ENCODE data around the gene PIK3R1. TPM values are rescaled to one million over a fixed set of nuclear protein-coding genes. Genes with fewer than 3 reads are reported as not detected.

PIK3R1 gene
- total RNA-seq, 1 donor from 2014 or later: 15.5 TPM

- FAIRE-seq (no peak), DNase-seq (ENCODE audit: low read depth) (no peak)
- no peaks in the 10 kb centered on the region for H3K27me3 ChIP-seq (ENCODE audit: control insufficient read depth, insufficient read depth, low read length)
- TF ChIP-seq CTCF (IDR thresholded peaks at IDR 0.05; ENCODE audit: insufficient read depth, low read length, severe bottlenecking): no peak
- H3K36me3 ChIP-seq (ENCODE audit: control insufficient read depth, insufficient read depth, low read length): no peaks in the 10 kb centered on the region
- H3K4me3 ChIP-seq (ENCODE audit: low read depth, low read length): no peak overlapping the region
Measured at GRCh38 chr5:68339921-68340321, 124.4 kb downstream of the PIK3R1 start.

- TF ChIP-seq CTCF (IDR thresholded peaks at IDR 0.05; ENCODE audit: insufficient read depth, low read length, severe bottlenecking): no peak
- DNase-seq (ENCODE audit: low read depth) (no peak), FAIRE-seq (no peak)
- H3K4me3 ChIP-seq (ENCODE audit: low read depth, low read length): no peak overlapping the region
- no peaks in the 10 kb centered on the region for H3K36me3 ChIP-seq (ENCODE audit: control insufficient read depth, insufficient read depth, low read length)
- no peaks in the 10 kb centered on the region for H3K27me3 ChIP-seq (ENCODE audit: control insufficient read depth, insufficient read depth, low read length)
Measured at GRCh38 chr5:68341006-68341405, 125.5 kb downstream of the PIK3R1 start.

- H3K36me3 ChIP-seq (ENCODE audit: control insufficient read depth, insufficient read depth, low read length): no peaks in the 10 kb centered on the region
- DNase-seq (ENCODE audit: low read depth) (no peak), FAIRE-seq (no peak)
- no peaks in the 10 kb centered on the region for H3K27me3 ChIP-seq (ENCODE audit: control insufficient read depth, insufficient read depth, low read length)
- TF ChIP-seq CTCF (IDR thresholded peaks at IDR 0.05; ENCODE audit: insufficient read depth, low read length, severe bottlenecking): no peak
- no peak overlapping the region for H3K4me3 ChIP-seq (ENCODE audit: low read depth, low read length)
Measured at GRCh38 chr5:68342693-68343092, 127.1 kb downstream of the PIK3R1 start.

GRCh38 chr5:68343421-68343826, 127.9 kb downstream of the PIK3R1 start:
- H3K36me3 ChIP-seq (ENCODE audit: control insufficient read depth, insufficient read depth, low read length): no peaks in the 10 kb centered on the region
- H3K4me3 ChIP-seq (ENCODE audit: low read depth, low read length): no peak overlapping the region
- peak; percentile 93 for DNase-seq (ENCODE audit: low read depth)
- no peak for TF ChIP-seq CTCF (IDR thresholded peaks at IDR 0.05; ENCODE audit: insufficient read depth, low read length, severe bottlenecking)
- FAIRE-seq: peak; percentile 99
- no peaks in the 10 kb centered on the region for H3K27me3 ChIP-seq (ENCODE audit: control insufficient read depth, insufficient read depth, low read length)

- H3K4me3 ChIP-seq (ENCODE audit: low read depth, low read length): no peak overlapping the region
- DNase-seq (ENCODE audit: low read depth): peak; percentile 88
- no peaks in the 10 kb centered on the region for H3K36me3 ChIP-seq (ENCODE audit: control insufficient read depth, insufficient read depth, low read length)
- peak; percentile 84 for FAIRE-seq
- no peak for TF ChIP-seq CTCF (IDR thresholded peaks at IDR 0.05; ENCODE audit: insufficient read depth, low read length, severe bottlenecking)
- no peaks in the 10 kb centered on the region for H3K27me3 ChIP-seq (ENCODE audit: control insufficient read depth, insufficient read depth, low read length)
Measured at GRCh38 chr5:68344447-68345111, 129.0 kb downstream of the PIK3R1 start.

- H3K27me3 ChIP-seq (ENCODE audit: control insufficient read depth, insufficient read depth, low read length): no peaks in the 10 kb centered on the region
- FAIRE-seq (no peak), DNase-seq (ENCODE audit: low read depth) (no peak)
- H3K4me3 ChIP-seq (ENCODE audit: low read depth, low read length): no peak overlapping the region
- H3K36me3 ChIP-seq (ENCODE audit: control insufficient read depth, insufficient read depth, low read length): no peaks in the 10 kb centered on the region
- TF ChIP-seq CTCF (IDR thresholded peaks at IDR 0.05; ENCODE audit: insufficient read depth, low read length, severe bottlenecking): no peak
Measured at GRCh38 chr5:68345171-68345570, 129.6 kb downstream of the PIK3R1 start.
